HG03025 (cell line): ENCODE results near the gene TMEM14A.
"Not testable (repeated sequence)": the region's sequence is repeated elsewhere in the genome, so short reads cannot be mapped to it uniquely, and the experiment has no call there.

Experiments
- ATAC-seq: cut with Tn5 transposase; IDR thresholded peaks from one replicate; pipeline ENCODE4 v1.9.1; 2021; ENCODE audit warnings: mild to moderate bottlenecking, moderate library complexity; ENCODE audit not compliant: unreplicated experiment, low FRiP score

Gene TMEM14A

GRCh38 chr6:52655941-52656340, 15.0 kb upstream of the TMEM14A start:
- not testable (repeated sequence) for ATAC-seq

GRCh38 chr6:52657870-52658269, 13.0 kb upstream of the TMEM14A start:
- no peak for ATAC-seq

GRCh38 chr6:52661551-52661950, 9.4 kb upstream of the TMEM14A start:
- no peak for ATAC-seq

GRCh38 chr6:52662031-52662430, 8.9 kb upstream of the TMEM14A start:
- no peak for ATAC-seq

GRCh38 chr6:52663120-52663935, 7.6 kb upstream of the TMEM14A start:
- ATAC-seq, result peak; percentile 43

GRCh38 chr6:52663936-52664185, 7.1 kb upstream of the TMEM14A start:
- ATAC-seq, result no peak

GRCh38 chr6:52664186-52664990, 6.5 kb upstream of the TMEM14A start:
- ATAC-seq, result peak; percentile 89

GRCh38 chr6:52664991-52665686, 5.8 kb upstream of the TMEM14A start:
- ATAC-seq, result no peak

- no peak for ATAC-seq
Measured at GRCh38 chr6:52666071-52666470, 4.8 kb upstream of the TMEM14A start.

- ATAC-seq, result no peak
Measured at GRCh38 chr6:52666523-52666922, 4.4 kb upstream of the TMEM14A start.

GRCh38 chr6:52667572-52667971, 3.3 kb upstream of the TMEM14A start:
- ATAC-seq, result no peak

- ATAC-seq, result no peak
Measured at GRCh38 chr6:52671676-52672075, 763 bp downstream of the TMEM14A start.

- ATAC-seq, result no peak
Measured at GRCh38 chr6:52672412-52673025, 1.6 kb downstream of the TMEM14A start.

GRCh38 chr6:52674666-52675065, 3.8 kb downstream of the TMEM14A start:
- no peak for ATAC-seq

GRCh38 chr6:52675372-52675771, 4.5 kb downstream of the TMEM14A start:
- no peak for ATAC-seq

- ATAC-seq, result not testable (repeated sequence)
Measured at GRCh38 chr6:52676631-52677030, 5.7 kb downstream of the TMEM14A start.

GRCh38 chr6:52681416-52681815, 10.5 kb downstream of the TMEM14A start:
- no peak for ATAC-seq

- ATAC-seq, result no peak
Measured at GRCh38 chr6:52686878-52687699, 16.2 kb downstream of the TMEM14A start.

- no peak for ATAC-seq
Measured at GRCh38 chr6:52689857-52690256, 18.9 kb downstream of the TMEM14A start.

- ATAC-seq, result no peak
Measured at GRCh38 chr6:52691718-52692117, 20.8 kb downstream of the TMEM14A start.
